GM21528 (cell line): ENCODE data around the gene AMZ2.
"Not testable (repeated sequence)": the region's sequence is repeated elsewhere in the genome, so short reads cannot be mapped to it uniquely, and the experiment has no call there.

Experiments used
- ATAC-seq: cut with Tn5 transposase; IDR thresholded peaks from one replicate; pipeline ENCODE4 v1.9.1; 2021; ENCODE audit warnings: mild to moderate bottlenecking, moderate library complexity; ENCODE audit not compliant: unreplicated experiment, low FRiP score

The AMZ2 gene, protein sequence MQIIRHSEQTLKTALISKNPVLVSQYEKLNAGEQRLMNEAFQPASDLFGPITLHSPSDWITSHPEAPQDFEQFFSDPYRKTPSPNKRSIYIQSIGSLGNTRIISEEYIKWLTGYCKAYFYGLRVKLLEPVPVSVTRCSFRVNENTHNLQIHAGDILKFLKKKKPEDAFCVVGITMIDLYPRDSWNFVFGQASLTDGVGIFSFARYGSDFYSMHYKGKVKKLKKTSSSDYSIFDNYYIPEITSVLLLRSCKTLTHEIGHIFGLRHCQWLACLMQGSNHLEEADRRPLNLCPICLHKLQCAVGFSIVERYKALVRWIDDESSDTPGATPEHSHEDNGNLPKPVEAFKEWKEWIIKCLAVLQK

GRCh38 chr17:68247445-68248198, at the start of gene AMZ2:
Gene AMZ2 (plus strand): TSS chr17:68248043. CDS start chr17:68250188, 2,145 bp downstream.
- ATAC-seq: peak; percentile 89

- no peak for ATAC-seq
Measured at GRCh38 chr17:68198931-68199836, 48.7 kb upstream of the AMZ2 start.

GRCh38 chr17:68199837-68200688, 47.8 kb upstream of the AMZ2 start:
- ATAC-seq: no peak

DNA sequence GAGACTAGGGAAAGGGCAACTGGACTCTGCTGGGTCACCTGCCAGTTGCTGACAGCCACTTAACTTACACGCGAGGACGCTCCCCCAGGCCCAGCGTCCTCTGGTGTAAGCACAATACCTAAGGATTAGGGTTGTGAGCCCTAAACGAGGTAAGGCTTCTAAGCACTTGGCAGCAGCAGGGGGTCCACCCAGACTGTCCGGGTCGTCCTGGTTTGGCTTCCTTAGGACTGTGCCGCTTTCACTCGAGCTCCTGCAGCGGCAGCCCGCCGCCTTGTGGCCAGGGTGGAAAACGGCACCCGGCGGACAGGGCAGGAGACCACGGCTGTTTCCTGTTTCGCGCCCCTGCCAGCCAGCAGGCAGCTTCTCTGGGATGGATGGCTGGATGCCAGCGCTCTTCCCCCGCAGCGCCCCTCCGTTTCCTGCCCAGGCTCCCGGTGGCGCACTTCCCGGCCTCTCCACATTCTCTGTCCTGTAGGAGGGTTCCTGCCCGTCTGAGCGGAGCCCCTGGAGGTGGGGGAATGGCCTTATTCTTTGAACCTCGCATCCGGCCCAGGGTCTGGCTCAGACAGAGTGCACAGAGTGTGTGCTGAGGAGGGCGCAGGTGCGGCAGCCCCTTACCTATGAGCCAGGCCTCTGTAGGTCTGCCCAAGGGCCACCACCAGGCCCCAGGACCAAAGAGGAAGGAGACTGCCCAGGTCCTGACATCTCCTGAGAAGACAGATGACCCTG, 47.0 kb upstream of the AMZ2 start:
- no peak for ATAC-seq

- not testable (repeated sequence) for ATAC-seq
Measured at GRCh38 chr17:68201418-68201771, 46.4 kb upstream of the AMZ2 start.

DNA sequence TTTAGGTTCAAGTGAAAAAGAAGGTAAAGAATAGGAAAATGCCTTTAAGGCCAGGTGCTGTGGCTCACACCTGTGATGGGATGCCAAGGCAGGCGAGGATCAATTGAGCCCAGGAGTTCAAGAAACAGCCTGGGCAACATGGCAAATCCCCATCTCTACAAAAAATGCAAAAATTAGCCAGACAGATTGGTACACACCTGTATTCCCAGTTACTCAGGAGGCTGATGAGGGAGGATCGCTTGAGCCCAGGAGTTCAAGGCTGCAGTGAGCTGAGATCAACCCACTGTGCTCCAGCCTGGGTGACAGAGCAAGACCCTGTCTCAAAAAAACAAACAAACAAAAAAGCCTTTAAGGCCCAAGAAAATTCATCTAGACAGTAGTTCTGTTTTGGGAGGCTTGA, 45.5 kb upstream of the AMZ2 start:
- ATAC-seq: not testable (repeated sequence)

DNA sequence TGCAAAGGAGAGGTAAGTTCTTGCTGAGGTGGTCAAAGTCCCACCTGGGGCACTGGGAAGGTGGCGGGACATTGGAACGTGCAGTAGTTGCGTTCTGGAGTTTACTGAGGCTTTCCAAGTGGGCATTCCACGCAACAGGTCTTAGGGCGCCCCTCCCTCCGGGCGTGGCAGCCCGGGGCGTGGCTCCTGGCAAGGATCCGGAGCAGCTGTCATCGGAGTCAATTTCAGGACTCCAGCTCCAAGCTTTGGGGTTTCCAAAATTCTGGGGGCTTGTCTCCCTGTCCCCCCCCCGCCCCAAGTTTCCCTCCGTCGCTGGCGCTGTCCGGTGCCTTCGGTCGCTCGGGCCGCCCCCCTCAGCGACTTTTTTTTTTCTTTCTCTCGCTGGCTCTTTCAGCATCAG, 43.1 kb upstream of the AMZ2 start:
- ATAC-seq: no peak

DNA sequence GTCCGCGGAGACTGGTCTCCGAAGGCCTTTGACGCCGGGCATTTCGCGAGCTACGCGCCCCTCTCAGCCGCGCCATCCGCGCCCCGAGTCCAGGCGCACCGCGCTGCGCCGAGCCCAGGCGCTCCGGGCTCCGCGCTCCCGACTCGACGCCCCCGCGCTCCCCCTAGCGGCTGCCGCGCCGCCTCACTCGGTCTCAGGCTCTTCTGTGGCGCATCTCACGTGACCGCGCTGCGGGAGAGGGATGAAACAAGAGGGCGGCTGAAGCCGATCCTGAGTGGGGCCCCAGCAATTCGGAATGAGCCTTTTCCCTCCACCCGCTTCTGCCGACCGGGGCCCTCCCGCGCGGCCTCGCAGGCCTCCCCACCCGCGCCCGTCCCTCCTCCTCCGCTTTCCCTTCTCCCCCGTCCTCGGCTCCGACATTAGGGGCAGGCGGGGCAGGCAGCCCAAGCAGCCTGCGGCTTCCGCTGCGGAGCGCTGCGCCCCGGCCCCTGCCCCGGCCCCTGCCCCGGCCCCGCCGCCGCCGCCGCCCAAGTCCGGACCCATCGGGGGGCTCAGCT, 42.5 kb upstream of the AMZ2 start:
- ATAC-seq: peak; percentile 90

DNA sequence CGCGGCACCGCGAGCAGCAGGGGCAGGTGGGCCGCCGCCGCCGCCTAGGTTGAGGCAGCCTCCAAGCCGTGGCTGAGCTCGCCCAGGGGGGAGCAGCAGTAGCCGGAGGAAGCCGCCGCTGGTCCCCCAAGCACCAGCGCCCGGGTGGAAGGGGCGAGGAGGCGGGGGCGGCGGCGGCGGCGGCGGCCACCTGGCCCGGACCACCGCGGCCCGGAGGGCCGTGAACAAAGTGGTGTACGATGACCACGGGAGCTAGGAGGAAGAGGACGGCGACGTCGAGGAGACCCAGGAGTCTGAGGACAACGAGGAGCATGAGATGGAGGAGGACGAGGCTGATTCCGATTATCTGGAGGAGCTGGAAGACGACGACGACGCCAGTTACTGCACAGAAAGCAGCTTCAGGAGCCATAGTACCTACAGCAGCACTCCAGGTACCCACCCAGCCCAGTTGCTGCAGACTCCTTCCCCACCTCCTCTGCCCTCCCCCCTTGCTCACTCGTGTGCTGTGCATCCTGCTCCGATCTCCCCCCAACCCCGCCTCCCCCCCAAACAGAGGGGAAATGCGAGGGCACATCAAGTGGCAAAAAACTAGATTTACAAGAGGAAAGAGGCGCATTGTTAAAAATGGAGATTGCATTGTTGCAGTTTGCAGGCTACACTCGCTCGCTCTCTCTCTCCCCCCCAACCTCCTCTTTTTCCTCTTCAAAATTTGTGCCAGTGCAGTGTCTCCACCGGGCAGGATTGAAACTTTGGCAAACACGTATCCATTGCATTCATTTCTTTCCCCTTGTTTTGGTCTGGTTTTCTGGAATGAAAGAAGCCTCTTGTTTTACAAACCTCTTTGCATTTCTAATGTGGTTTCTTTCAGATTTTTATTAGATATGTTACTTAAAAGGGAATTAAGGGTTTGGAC, 41.8 kb upstream of the AMZ2 start:
- ATAC-seq: peak; percentile 33

GRCh38 chr17:68207651-68208253, 40.1 kb upstream of the AMZ2 start:
- no peak for ATAC-seq

- ATAC-seq: not testable (repeated sequence)
Measured at GRCh38 chr17:68208651-68209050, 39.2 kb upstream of the AMZ2 start.

DNA sequence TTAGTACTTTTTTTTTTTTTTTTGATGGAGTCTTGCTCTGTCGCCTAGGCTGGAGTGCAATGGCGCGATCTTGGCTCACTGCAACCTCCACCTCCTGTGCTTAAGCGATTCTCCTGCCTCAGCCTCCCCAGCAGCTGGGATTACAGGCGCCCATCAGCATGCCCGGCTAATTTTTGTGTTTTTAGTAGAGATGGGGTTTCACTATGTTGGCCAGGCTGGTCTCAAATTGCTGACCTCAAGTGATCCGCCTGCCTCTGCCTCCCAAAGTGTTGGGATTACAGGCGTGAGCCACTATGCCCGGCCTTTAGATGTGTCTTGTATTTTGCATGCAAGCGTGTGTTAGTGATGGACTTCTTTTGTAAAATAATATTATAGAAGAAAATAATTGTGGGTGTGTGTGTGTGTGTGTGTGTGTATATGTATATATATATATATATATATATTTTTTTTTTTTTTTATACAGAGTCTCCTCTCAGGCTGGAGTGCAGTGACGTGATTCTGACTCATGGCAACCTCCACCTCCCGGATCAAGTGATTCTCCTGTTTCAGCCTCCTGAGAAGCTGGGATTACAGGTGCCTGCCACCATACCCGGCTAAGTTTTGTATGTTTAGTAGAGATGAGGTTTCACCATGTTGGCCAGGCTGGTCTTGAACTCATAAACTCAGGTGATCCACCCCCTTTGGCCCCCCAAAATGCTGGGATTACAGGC, 38.5 kb upstream of the AMZ2 start:
- ATAC-seq: not testable (repeated sequence)

DNA sequence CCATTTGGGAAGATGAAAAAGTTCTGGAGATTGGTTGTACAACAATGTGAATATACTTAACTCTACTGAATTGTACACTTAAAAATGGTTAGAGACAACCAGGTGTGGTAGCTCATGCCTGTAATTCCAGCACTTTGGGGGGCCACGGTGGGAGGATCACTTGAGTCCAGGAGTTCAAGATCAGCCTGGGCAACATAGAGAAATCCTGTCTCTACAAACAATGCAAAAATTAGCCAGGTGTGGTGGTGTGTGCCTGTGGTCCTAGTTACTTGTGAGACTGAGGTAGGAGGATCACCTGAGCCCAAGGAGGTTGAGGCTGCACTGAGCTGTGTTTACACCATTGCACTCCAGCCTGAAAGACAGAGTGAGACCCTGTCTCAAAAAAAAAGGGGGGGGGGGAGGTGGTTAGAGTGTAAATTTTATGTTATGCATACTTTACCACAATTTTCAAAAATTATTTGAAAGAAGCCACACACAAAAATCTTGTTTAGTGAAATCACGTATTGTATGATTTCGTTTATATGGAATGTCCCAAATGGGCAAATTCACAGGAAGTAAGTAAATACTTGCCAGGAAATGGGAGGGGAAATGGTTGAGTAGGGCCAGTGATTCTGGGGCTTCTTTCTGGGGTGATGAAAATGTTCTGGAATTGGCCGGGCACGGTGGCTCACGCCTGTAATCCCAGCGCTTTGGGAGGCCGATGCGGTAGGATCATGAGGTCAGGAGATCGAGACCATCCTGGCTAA, 37.1 kb upstream of the AMZ2 start:
- ATAC-seq: no peak

GRCh38 chr17:68213428-68214411, 34.1 kb upstream of the AMZ2 start:
- ATAC-seq: not testable (repeated sequence)

DNA sequence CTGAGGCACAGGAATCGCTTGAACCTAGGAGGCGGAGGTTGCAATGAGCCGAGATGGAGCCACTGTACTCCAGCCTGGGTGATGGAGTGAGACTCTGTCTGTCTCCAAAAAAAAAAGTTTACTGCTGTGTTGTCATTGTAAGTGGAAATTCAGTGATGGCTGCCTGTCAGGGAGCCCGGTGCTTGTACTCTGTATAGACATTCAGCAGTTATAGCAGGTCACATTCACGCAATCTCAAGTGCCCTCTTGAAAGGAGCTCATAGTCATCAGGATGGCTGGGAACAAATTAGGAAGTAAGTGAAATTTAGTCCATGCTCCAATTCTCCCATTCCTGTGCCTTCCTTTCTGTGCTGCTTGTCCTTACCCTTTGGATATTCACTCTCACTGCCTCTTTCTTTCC, 32.4 kb upstream of the AMZ2 start:
- not testable (repeated sequence) for ATAC-seq
